Hematopoietic multipotent progenitor cell treated with erythropoietin and hydrocortisone succinate and interleukin-3 and kit ligand, for 4 days (in vitro differentiated cells): ENCODE data around the gene LY6G5C.
A peak's percentile ranks its signal among the peaks of the same experiment; 100 is the strongest.

Experiments
- DNase-seq: peaks from one replicate; pipeline ENCODE4 v3.0.0-alpha.2; 2015

The LY6G5C gene

GRCh38 chr6:31660381-31661261 lies 20.2 kb downstream of the LY6G5C start, which contains the start of gene C6orf47:
Gene C6orf47, minus strand, starts transcription at chr6:31660778. Its CDS starts 831 bp downstream, at chr6:31659947.
- DNase-seq, result peak; percentile 95

- DNase-seq, result peak; percentile 66
Observed at GRCh38 chr6:31659649-31660380, 21.1 kb downstream of the LY6G5C start.

- no peak for DNase-seq
Observed at GRCh38 chr6:31658983-31659648, 21.8 kb downstream of the LY6G5C start.

GRCh38 chr6:31658158-31658688 lies 22.6 kb downstream of the LY6G5C start:
- no peak for DNase-seq

- peak; percentile 35 for DNase-seq
Observed at GRCh38 chr6:31657406-31658157, 23.3 kb downstream of the LY6G5C start.

- no peak for DNase-seq
Observed at GRCh38 chr6:31655349-31656237, 25.3 kb downstream of the LY6G5C start, which contains the start of gene APOM. Gene APOM, plus strand, starts transcription at chr6:31655894. Its CDS starts 73 bp downstream, at chr6:31655967.

GRCh38 chr6:31654574-31655348 lies 26.1 kb downstream of the LY6G5C start:
- no peak for DNase-seq

GRCh38 chr6:31652925-31653724 lies 27.7 kb downstream of the LY6G5C start:
- DNase-seq, result peak; percentile 98

- peak; percentile 88 for DNase-seq
Observed at GRCh38 chr6:31651602-31652191, 29.2 kb downstream of the LY6G5C start.

GRCh38 chr6:31645325-31645724 lies 35.5 kb downstream of the LY6G5C start:
- no peak for DNase-seq

GRCh38 chr6:31643818-31644454 lies 36.9 kb downstream of the LY6G5C start:
- DNase-seq, result no peak

GRCh38 chr6:31642798-31643570 lies 37.9 kb downstream of the LY6G5C start:
- no peak for DNase-seq

GRCh38 chr6:31641370-31641769 lies 39.5 kb downstream of the LY6G5C start:
- DNase-seq, result no peak

GRCh38 chr6:31640612-31641011 lies 40.3 kb downstream of the LY6G5C start:
- no peak for DNase-seq

- no peak for DNase-seq
Observed at GRCh38 chr6:31639449-31639861, 41.4 kb downstream of the LY6G5C start.

- DNase-seq, result no peak
Observed at GRCh38 chr6:31639043-31639442, 41.8 kb downstream of the LY6G5C start.
